GM23248 (cell line): Measurements from ENCODE around the gene ADGRV1.

Experiments
- EZH2 ChIP-seq: fragments of 200-600 bp; sonication (generic); IDR thresholded peaks from 2 replicates; pipeline ENCODE4 v1.6.1; 2018; ENCODE audit warnings: antibody characterized with exemption, mild to moderate bottlenecking; ENCODE audit not compliant: insufficient read depth, poor library complexity, severe bottlenecking
- EZH2phosphoT487 ChIP-seq: fragments of 200-600 bp; sonication (generic); IDR thresholded peaks from 2 replicates; pipeline ENCODE4 v1.6.1; 2018; ENCODE audit warnings: antibody characterized with exemption, moderate library complexity, mild to moderate bottlenecking, low read depth; ENCODE audit not compliant: insufficient read depth

GRCh38 chr5:90865180-90865579 is 306.6 kb downstream of the ADGRV1 start:
- TF ChIP-seq EZH2: no peak
- TF ChIP-seq EZH2phosphoT487: no peak
